ENCODE measurements around the gene IL16.
A peak's percentile ranks its signal among the peaks of the same experiment; 100 is the strongest.

The IL16 gene

DNA sequence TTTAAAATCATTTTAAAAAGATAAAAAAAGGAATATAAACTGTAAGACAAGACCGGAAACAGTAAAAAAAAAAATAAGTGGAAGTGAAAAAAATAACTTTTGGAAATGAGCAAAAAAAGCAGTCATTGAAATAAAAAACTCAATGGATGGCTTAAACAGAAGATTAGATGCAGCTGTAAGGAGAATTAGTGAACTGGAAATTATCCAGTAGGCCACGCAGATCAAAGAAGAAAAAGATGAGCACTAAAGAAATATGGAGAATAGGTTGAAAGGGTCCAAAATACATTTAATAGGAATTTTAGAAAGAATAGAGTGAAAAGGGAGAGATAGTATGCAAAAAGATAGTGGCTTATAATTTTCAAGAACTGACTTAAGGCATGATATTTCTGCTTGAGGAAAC lies 80.3 kb downstream of the IL16 start:
- no peak for DNase-seq

DNA sequence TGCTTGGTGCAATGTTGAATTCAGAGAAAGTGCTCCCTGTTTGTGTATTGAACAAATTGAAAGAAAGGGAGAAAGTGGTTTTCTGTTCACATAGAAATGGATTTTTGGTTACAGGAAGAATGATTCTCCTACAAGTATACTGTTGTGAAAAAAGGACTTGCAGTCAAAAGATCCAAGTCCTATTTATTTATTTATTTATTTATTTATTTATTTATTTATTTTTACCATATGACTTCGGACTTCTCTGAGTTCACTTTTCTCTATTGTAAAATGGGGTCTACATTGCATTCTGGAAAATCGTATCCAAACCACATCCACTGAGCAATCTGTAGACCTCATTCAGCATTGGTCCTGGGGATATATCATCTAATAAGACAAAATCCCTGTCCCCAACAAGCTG lies 81.2 kb downstream of the IL16 start:
- DNase-seq = no peak

DNA sequence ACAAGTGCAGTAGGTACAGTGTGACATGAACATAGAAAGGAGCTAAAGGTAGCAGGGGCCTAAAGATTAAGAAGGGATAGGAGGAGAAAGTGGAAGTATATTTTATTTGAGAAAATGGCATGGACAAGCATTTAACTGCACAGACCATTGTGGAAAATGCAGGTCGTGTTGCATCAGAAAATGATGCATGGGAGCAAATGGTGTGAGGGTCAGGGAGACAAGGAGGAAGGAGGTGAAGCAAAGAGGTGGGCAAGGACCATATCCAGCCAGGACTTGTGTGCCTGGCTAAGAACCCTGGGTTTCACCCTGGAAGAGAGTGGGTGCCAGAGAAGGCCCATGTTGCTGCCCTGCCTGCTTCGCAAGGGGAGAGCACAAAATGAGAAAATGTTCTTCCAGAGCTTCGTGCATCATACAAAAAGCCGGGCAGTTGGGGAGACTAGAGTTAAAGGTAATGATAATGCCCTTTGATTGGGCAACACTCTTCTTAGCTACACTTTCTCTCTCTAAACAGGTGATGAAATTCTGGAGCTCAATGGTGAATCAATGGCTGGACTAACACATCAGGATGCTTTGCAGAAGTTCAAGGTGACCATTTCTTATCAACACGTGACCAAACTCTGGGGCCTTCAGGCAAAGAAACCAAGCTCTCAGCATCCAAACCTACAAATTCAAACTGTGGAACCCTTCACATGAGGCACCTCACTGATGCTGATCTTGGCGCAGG lies 81.8 kb downstream of the IL16 start:
- no peak for DNase-seq

DNA sequence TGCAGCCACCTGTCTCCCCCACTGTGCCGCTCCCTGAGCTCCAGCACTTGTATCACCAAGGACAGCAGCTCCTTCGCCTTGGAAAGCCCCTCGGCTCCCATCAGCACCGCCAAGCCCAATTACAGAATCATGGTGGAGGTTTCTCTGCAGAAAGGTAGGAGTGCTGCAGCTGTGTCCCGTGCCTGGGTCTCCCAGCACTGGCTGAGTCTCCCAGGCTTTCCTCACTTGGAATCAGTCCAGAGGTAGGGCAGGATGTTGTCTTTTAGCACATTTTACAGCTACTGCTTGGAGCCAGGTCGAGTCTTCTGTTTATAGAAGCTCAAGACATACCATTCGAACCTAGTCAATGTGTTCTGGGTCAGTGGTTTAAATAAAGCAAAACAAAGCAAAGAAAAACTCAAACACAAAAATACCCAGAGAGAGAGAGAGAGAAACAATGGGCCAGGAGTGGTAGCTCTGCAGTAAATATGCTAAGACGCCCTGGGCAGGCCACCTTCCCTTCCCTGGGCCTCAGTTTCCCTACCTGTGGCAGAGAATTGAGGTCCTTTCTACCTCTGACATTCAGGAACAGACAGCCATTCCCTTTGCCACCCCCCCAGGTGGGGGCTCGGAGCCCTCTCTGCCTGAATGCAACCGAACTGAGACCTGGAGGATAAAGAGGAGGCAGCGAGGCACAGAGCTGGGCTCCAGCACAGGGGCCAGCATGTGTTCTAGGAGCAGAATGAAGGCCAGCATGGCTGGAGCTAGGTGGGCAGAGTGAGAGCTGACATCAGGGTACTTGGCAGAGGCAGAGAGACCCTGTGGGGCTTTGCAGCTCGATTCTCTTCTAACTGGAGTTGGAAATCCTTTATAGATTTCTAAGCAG lies 83.2 kb downstream of the IL16 start:
- no peak for DNase-seq

DNA sequence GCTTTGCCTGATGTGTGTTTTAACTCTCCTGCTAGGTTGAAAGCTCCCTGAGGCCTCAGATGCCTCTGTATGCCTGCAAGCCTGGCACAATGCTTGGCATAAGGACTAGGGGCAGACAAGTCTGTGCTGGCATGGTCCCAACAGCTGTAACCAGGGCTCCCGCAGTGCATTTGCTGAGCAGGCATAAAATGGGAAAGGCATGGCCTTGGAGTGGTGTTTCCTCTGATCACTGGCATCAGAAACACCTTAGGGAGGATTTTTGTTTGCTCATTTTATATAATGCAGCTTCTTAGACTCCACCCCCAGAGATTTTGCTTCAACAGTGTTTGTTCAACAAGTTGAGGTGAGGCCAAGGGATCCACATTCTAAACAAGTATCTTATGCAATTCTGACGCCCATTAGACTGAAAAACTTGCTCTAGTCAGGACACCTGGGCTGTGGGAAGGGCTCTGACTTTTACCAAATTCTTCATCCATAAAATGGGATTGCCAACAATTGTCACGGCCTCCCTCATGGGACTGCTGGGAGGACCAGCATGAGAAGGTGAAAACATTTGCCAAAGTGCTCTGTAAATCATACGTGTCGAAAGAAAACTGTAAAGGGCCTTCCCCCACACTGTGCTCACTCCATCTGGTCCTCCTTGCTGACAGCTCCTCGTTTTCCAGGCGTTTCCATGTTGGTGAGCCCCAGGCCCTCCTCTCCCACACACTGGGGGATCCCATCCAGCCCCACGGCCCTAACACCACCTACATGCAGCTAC lies 84.2 kb downstream of the IL16 start:
- DNase-seq = no peak

DNA sequence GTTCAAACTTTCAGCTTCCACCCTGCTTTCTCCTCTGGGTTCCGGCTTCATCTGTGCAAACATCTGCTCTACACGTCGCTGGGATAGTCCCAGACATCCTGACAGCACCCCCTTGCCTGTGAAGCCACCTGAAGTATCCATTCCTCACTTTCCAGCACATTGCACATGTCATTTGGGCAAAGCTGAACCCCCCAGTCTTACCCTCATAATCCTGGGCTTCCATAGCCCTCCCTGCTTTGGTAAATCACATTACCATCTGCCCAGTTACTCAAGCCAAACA lies 84.7 kb downstream of the IL16 start:
- DNase-seq = no peak

DNA sequence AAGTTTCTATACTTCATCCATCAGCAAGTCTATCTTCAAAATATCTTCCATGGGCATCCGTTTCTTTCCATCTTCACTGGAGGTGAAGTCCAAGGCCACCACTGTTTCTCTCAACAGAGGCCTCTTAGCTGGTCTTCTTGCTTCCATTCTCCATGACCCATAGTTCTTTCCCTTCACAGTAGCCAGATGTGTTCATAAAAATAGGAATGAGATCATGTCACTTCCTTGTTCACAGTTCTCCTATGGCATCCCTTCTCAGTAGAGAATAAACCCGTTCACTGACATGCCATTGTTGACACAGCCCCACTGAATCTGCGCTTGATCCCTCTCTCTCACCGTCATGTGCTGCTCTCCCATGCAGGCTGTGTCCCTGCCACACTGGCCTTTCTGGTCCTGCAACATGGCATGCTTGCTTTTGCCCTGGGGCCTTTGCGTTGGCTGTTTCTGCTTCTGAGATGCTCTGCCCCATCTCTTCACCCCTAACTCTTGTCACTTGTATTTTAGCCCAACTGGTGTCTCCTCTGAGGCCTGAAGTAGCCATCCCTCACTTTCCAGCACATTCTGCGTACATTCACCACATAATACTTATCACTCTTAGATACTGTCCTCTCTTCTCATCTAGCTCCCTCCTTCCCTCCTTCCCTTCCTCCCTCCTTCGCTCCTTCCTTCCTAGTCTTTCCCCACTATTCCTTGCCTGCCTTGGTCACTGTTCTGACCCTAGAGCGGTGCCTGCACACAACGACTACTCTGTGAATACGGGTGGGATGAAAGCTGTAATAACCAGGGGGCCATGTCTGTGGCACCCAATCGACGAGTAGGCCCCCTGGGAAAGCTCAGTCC lies 85.3 kb downstream of the IL16 start:
- peak in 2 of 4 experiments; percentile 59 to 63 for DNase-seq

DNA sequence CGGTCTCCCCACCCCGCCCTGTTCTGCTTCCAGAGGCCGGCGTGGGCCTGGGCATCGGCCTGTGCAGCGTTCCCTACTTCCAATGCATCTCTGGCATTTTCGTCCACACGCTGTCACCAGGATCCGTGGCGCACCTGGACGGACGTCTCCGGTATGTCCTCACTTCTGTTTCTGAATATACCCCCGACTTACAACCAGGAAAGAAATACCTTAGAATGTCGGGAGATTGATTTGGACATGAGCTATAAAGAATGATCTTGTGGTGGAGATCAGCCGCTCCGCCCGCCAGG lies 85.9 kb downstream of the IL16 start:
- DNase-seq = no peak

DNA sequence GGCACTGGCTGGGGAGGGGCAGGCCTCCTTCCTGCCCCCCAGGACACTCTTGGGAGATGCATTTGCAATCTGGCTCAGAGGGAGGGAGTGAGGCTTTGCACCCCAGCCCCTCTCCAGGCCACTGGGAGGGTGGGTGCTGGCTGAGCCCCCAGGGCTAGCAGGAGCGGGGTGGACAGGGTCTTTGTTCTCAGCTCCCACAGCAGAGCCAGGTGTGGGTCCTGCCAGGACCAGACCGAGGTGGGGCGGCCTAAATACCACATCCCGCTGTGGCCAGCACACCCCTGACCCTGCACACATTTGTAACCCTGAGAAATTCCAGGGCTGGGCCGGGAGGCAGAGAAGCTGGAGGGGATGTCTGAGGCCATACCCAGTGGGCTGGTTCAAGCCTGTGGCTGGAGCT lies 86.2 kb downstream of the IL16 start:
- DNase-seq = no peak

DNA sequence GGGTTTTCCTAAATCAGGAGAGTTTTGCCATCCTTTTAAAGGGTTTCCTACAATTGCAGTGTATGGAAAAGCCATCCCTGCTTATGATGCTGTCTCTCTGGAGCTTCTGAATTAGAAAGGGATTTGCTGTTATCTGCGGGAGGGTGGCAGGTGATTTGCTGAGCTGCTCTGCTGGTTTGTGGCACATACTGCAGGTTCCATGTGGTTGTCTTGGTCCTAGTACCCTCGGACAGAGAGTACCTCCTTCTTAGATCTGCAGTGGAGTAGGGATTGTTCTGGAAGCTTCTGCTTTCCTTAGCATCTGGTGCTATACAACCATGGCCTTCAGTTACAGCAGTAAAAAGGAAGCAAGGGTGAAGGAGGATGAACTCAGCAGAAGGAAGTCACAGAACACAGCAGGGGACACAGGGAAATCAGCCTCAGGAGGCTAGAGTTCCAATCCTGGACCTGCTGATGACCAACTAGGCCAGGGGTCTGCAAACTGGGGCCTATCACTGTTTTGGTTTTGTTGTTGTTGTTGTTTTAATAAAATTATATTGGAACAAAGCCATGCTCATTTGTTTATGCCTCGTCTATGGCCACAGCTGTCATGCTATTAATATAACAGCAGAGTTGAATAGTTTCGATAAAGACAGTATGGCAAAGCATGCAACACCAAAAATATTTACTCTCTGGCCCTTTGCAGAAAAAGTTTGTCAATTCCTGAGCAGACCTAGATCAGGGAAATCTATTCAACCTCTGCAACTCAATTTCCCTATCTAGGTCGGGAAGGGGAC lies 87.8 kb downstream of the IL16 start:
- peak; percentile 38 to 78 (median 60) for DNase-seq

DNA sequence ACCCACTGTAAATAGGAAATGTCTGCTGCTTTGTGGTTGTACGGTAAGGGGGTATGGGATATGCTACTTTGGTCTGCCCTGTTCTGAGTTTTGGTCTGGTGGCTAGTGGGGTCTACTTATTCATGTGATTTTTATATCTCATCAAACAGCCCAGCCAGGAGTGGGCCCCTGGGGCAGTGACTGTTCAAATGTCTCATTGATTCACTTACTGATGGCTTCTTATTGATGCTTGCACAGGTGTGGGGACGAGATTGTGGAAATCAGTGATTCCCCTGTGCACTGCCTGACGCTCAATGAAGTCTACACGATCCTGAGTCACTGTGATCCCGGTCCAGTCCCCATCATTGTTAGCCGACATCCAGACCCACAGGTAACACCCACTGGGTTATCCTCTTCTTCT lies 88.8 kb downstream of the IL16 start:
- DNase-seq = no peak

DNA sequence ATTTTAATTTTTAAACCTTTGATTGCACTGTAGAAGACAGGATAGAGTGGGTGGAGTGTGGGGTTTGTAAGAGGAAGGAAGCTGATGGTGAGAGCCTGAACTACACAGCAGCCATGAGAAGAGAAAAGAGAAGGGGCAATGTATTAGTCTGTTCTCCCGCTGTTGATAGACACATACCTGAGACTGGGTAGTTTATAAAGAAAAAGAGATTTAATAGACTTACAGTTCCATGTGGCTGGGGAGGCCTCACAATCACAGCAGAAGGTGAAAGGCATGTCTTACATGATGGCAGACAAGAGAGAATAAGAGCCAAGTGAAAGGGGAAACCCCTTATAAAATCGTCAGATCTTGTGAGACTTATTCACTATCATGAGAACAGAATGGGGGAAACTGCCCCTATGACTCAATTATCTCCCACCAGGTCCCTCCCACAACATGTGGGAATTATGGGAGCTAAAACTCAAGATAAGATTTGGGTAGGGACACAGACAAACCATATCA lies 90.0 kb downstream of the IL16 start:
- DNase-seq = peak; percentile 60 to 83 (median 72)

DNA sequence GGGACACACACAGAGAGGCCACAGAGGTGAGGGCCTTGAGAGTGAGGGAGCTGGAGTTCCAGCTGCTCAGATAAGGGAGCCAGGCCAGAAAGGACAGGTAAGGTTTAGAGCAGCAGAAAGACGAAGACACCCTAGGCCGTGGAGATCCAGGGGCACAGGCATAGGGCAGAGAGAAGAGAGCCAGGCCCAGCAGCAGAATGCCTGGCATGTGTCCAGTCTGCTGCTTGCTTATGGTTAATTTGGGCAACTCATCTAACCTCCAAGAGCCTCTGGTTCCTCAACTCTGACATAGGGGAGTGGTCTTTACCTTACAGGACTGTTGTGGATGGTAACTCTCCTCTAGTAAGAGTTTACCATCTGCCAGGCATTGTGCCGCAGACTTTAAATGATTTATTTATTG lies 91.4 kb downstream of the IL16 start:
- DNase-seq = no peak

DNA sequence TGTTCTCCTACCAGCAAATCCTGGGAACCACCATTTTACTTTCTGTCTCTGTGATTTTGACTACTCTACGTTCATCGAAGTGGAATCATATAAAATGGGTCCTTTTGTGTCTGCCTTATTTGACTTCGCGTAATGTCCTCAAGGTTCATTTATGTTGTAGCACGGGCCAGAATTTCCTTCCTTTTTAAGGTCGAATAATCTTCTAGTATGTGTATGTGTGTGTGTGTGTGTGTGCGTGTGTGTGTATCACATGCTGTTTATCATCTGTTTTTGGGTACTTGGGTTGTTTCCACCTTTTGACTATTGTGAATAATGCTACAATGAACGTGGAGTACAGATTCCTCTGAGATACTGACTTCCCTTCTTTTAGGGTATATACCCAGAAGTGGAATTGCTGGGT lies 91.9 kb downstream of the IL16 start:
- DNase-seq = no peak

DNA sequence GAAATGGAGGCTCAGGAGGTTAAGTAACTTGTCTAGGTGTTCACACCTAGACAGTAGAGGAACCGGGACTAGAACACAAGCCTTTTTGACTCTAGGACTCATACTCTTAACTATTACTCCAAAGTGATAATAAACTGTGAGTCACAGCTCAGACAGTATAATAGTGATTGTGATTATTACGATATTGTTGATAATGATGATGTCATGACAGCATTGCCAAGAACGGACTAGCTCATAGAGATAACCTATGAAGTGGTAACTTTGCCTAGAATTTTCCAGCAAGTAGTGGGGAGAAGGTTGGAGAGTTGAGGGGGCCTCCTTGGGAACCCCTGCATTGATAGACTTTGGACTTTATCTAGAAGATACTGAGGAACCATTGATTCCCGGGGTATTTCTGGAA lies 93.2 kb downstream of the IL16 start:
- no peak for DNase-seq

DNA sequence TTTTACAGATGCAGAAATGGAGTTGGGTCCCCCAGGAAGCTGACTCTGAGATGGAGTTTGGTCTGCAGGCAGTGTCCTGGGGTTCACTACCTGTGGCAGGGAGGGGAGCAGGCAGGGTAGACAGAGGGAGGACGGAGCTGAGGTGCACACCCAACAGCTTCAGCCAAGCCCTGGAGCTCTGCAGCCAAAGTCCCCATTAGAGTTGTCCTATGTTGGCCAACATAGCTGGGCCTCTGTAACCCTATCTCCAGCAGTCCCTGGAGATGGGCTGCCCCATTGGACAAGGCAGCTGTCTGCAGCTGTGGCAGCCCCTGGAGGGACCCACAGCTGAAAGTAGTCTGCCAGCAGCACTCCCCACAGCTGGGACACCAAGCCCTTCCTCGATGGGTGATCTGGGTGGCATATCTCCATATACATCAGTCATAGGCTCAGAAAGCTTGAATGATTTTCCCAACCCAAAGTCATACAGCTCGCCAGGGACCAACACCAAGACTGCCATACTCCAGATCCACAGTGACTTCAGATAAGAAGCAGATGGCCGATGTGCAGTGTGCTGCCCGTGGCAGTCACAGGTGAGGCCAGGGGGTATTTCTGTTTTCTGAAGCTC lies 95.3 kb downstream of the IL16 start:
- no peak for DNase-seq

DNA sequence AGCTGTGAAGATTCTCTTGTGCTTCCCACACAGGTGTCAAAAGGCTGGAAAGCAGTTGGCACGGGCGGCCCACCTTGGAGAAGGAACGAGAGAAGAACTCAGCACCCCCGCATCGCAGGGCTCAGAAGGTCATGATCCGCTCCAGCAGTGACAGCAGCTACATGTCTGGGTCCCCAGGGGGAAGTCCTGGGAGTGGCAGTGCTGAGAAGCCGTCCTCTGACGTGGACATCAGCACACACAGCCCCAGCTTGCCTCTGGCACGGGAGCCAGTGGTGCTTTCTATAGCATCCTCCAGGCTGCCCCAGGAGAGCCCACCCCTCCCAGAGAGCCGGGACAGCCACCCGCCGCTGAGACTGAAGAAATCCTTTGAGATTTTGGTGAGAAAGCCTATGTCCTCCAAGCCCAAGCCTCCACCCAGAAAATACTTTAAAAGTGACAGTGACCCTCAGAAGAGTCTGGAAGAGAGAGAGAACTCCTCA lies 95.9 kb downstream of the IL16 start:
- DNase-seq = peak in 1 of 4 experiments; percentile 45

DNA sequence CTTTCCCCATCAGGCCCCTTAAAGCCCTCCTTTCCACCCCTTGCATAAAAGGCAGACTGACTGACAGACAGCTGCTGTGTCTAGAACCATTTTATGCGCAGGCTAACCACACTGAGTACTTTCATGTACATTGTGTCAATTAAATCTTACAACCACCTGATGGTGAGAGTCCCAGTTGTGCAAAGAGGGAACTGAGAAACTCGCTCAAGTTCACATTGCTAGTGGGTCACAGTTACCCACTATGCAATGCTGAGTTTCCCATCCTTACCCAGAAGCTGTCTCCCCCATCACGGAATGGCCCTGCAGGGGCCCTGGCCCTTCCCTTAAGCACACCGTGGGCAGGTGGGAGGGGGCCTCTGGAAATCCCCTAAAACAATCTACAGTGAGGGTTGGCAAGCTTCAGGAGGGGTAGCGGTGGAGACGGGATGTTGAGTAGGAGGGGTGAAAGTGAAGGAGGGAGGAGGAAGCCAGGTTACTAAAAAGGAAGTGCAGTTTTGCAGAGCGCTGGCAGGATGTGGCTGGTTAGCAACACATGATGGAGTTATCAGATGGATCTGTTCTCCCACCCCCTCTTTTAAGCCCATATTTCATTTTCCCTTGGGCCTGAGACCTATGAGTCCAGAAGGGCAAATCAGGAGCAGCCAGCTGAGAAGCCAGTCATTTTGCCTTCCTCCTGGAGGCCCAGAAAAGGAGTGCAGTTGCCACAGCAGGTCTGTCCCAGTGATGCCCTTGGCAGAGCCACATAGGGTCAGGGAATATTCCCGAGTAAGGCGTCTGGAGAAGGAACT lies 97.2 kb downstream of the IL16 start:
- peak; percentile 36 to 73 (median 70) for DNase-seq

DNA sequence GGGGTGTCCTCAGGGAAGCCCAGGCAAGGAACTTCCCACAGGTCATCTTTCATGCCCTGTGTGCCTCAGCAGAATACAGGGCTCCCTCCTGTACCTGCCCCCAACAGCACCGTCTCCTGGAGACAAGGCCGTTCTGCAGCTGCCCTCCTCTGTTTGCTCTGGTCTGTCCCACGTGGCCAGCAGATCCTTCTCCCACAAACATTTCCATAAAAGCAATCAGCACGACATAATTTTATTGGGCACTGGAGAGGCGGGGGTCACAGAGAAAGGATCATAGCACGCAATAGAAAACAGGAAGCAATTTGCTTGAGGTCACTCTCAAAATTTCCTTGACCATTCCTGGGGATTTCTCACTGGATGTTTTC lies 97.8 kb downstream of the IL16 start:
- peak in 2 of 4 experiments; percentile 33 to 55 for DNase-seq

DNA sequence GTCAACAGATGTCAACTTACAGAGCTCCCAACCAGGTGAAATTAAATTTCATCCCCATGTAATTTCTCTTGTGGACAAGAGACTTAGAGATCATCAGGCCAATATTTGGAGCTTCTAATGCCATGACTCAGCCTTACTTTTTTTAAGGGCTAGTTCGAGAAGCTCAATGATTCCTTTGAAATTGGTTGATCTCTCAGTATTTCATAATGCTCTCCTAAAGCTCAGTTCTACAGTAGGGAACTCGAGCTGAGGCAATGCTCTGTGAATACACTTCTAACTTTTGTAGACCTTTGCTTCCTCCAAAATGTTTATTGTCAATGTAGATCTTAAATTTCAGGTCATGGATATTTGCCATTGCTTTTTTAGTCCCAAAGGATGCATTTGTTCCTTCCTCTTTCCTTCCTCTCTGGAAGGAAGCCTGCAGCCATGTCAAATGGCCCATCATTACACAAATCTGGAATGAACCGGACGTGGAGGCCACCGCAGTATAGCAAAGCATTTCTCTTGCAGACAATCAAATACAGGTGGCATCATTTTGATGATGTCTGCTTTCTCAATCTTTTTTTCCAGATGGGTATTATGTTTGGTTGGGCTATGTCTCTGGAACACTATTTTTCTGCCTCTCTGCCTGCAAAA lies 98.9 kb downstream of the IL16 start:
- peak in 2 of 4 experiments; percentile 54 to 60 for DNase-seq

All from suppressor macrophage (primary cell).